Measurements from ENCODE around the gene TSPAN18. TPM values are rescaled to one million over a fixed set of nuclear protein-coding genes. Genes with fewer than 3 reads are reported as not detected.
A peak's percentile ranks its signal among the peaks of the same experiment; 100 is the strongest.

The TSPAN18 gene
- total RNA-seq, 4 donors from 2014 or later = 31.1 to 74.6 (median 34.7) TPM

GRCh38 chr11:44774108-44774507, 47.3 kb downstream of the TSPAN18 start:
- ATAC-seq = peak; percentile 65
- TF ChIP-seq POLR2A (IDR thresholded peaks at IDR 0.05) = no peak
- no peak for TF ChIP-seq EP300 (IDR thresholded peaks at IDR 0.05)
- TF ChIP-seq CTCF (IDR thresholded peaks at IDR 0.05) = no peak
- no peak for TF ChIP-seq POLR2AphosphoS5 (IDR thresholded peaks at IDR 0.05)
- Histone ChIP-seq H3K27ac (peak overlapping the region; percentile 81 to 86 (median 82)), H3K9me3 (no peaks in the 10 kb centered on the region), H3K27me3 (no peaks in the 10 kb centered on the region), H3K4me3 (no peak overlapping the region), H3K36me3 (no peaks in the 10 kb centered on the region), H3K4me1 (peaks cover 14 to 81% (median 30%) of the 10 kb centered on the region in 3 donors)
- 0 to 7% methylated on average over 1 to 2 of the region's 2 CpGs for WGBS, 2 donors (ENCODE audit: low coverage in 1 of 2)

DNA sequence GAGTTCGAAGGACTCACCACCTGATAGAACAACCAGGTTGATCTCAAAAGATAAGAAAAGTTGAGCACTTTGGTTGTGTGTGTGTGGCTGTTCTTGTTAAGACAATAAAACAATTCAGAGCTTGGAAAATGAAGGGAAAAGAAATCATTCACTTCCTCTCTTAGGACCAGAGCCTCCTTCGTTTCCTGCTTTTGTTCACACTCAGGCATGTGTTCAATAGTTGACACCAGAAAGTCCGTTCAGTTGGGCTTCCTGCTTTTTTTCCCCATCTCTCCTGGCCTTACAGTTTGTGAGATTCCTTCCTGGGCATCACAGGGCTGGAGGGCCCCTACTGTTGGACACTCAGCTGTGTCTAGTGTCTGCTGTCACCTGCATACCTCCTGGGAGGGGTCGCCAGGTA, 48.0 kb downstream of the TSPAN18 start:
- peak overlapping the region; percentile 43 to 86 (median 82) for H3K27ac ChIP-seq
- no peak overlapping the region for H3K4me3 ChIP-seq
- no peaks in the 10 kb centered on the region for H3K36me3 ChIP-seq
- no peak for TF ChIP-seq POLR2A (IDR thresholded peaks at IDR 0.05)
- no peak for TF ChIP-seq EP300 (IDR thresholded peaks at IDR 0.05)
- no peak for TF ChIP-seq POLR2AphosphoS5 (IDR thresholded peaks at IDR 0.05)
- TF ChIP-seq CTCF (IDR thresholded peaks at IDR 0.05) = no peak
- H3K4me1 ChIP-seq = peaks cover 14 to 88% (median 30%) of the 10 kb centered on the region in 3 donors
- H3K27me3 ChIP-seq = no peaks in the 10 kb centered on the region
- no peak for ATAC-seq
- WGBS, 2 donors (ENCODE audit: low coverage in 1 of 2) = 35 to 51% methylated on average over 3 to 4 of the region's 4 CpGs
- no peaks in the 10 kb centered on the region for H3K9me3 ChIP-seq

GRCh38 chr11:44775366-44775984, 48.7 kb downstream of the TSPAN18 start:
- Histone ChIP-seq H3K27ac (peak overlapping the region; percentile 43 to 86 (median 82)), H3K4me3 (no peak overlapping the region), H3K9me3 (no peaks in the 10 kb centered on the region), H3K27me3 (no peaks in the 10 kb centered on the region), H3K36me3 (no peaks in the 10 kb centered on the region), H3K4me1 (peaks cover 14 to 88% (median 27%) of the 10 kb centered on the region in 3 donors)
- 28 to 33% methylated on average over 6 to 8 of the region's 12 CpGs for WGBS, 2 donors (ENCODE audit: low coverage in 1 of 2)
- peak; percentile 54 for ATAC-seq
- TF ChIP-seq CTCF (IDR thresholded peaks at IDR 0.05) (peak in 3 of 4 experiments; percentile 58 to 79 (median 79)), POLR2A (IDR thresholded peaks at IDR 0.05) (no peak), POLR2AphosphoS5 (IDR thresholded peaks at IDR 0.05) (no peak), EP300 (IDR thresholded peaks at IDR 0.05) (no peak)

DNA sequence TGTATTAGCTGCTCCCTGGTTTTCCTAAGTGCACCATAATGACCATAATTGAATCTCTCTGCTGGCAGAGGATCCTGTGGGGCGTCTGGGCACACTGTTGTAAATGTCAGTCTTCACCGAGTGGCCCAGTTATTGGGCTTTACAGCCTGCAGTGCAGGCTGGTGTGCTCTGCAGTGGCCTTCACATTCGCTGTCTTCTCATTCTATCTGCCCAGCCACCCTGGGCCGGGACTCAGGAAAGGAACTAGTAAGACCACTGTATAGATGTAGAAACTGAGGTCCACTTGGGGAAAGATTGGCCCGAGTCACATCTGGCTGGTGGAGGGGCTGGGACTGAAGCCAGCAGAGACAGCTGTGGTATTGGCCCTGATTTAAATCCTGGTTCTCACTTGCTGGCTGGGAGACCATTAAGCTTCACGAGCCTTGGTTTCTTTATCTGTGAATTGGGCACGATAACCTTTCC, 49.3 kb downstream of the TSPAN18 start:
- Histone ChIP-seq H3K27ac (peak overlapping the region in 3 of 4 donors; percentile 67 to 83 (median 81)), H3K36me3 (no peaks in the 10 kb centered on the region), H3K27me3 (no peaks in the 10 kb centered on the region), H3K4me1 (peaks cover 14 to 88% (median 25%) of the 10 kb centered on the region in 3 donors), H3K4me3 (no peak overlapping the region), H3K9me3 (no peaks in the 10 kb centered on the region)
- WGBS, 2 donors (ENCODE audit: low coverage in 1 of 2) = 20 to 42% methylated on average over 2 to 4 of the region's 7 CpGs
- no peak for ATAC-seq
- no peak for TF ChIP-seq POLR2A (IDR thresholded peaks at IDR 0.05)
- no peak for TF ChIP-seq CTCF (IDR thresholded peaks at IDR 0.05)
- TF ChIP-seq POLR2AphosphoS5 (IDR thresholded peaks at IDR 0.05) = no peak
- TF ChIP-seq EP300 (IDR thresholded peaks at IDR 0.05) = no peak

All from gastroesophageal sphincter (tissue), 4 donors.